Activated T-cell treated with anti-CD3 and anti-CD28 coated beads for 24 hours (primary cell): ENCODE results near the gene BCAP29.
"Not testable (repeated sequence)": the region's sequence is repeated elsewhere in the genome, so short reads cannot be mapped to it uniquely, and the experiment has no call there.

Experiments
- DNase-seq: peaks from one replicate; pipeline ENCODE4 v3.0.0-alpha.2; 2020; ENCODE audit warnings: low read depth

Gene BCAP29, protein sequence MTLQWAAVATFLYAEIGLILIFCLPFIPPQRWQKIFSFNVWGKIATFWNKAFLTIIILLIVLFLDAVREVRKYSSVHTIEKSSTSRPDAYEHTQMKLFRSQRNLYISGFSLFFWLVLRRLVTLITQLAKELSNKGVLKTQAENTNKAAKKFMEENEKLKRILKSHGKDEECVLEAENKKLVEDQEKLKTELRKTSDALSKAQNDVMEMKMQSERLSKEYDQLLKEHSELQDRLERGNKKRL

DNA sequence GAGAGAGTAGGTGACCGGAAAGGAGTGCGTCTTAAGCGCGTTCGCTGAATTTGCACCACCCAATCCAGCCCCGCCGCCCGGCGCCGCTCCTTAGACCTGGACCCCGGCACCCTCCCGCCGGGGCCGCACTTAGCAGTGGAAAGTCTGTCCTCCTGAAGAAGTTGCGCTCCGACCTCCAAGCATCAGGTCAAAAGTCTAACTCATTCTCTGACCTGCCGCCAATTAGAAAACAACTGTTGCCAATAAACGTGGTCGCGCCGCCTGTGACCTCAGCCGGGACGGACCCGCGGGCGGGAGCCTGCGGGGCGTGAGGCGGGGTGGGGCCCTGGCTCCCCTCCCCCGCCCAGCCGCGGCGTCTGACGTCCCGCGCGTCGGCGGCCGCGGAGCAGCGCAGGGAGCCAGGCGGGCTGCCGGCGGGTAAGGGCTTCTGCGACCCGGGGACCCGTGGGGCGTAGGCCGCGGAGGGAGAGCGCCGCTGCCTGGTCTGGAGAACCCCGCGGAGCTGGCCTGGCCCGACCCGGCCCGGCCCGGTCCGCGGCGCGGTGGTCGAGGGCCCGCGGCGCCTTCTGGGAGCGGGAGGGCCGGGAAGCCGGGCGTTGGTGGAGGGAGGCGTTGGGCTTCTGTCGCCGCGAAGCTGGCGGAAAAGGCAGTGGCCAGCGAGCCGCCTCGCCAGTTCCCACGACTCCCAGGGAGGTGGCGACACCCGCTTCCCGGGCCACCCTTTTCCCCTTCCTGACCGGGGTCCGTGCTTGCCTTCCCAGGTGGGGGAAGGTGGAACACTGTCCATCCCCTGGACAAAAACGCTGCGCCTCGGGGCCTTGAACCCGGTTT, at the start of gene BCAP29:
Gene BCAP29, plus strand, starts transcription at position 362 of the 831 bp plus-strand sequence. CDS start 527 bp downstream, outside the sequence.
- peak; percentile 60 for DNase-seq

DNA sequence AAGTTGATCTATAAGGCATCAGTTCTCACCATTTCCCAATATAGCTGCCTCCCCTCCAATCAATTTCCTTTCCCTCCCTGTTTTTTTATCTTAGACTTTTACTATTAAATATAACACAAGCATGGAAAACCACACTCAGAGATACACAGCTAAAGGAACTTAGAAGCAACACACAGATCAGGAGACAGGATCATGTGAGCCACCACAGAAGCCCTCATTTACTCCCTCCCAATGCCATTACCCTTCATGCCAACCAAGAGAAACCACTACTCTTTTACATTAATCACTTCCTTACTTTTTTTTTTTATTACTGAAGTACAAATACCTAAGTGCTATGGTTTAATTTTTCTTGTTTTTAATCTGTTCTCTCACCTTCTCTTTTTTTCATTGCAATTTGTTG, 49.3 kb upstream of the BCAP29 start:
- DNase-seq, result no peak

DNA sequence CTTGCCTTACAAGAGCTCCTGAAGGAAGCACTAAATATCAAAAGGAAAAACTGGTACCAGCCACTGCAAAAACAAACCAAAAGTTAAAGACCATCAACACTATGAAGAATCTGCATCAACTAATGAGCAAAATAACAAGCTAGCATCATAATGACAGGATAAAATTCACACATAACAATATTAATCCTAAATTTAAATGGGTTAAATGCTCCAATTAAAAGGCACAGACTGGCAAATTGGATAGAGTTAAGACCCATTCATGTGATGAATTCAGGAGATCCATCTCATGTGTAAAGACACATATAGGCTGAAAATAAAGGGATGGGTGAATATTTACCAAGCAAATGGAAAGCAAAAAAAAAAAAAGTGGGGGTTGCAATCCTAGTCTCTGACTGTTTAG, 45.9 kb upstream of the BCAP29 start:
- no peak for DNase-seq

DNA sequence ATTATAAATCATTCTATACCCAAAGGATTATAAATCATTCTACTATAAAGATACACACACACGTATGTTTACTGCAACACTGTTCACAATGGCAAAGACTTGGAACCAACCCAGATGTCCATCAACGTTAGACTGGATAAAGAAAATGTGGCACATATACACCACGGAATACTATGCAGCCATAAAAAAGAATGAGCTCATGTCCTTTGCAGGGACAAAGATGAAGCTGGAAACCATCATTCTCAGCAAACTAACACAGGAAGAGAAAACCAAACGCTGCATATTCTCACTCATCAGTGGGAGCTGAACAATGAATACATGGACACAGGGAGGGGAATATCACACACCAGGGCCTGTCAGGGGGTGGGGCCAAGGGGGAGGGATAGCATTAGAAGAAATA, 42.8 kb upstream of the BCAP29 start:
- not testable (repeated sequence) for DNase-seq

DNA sequence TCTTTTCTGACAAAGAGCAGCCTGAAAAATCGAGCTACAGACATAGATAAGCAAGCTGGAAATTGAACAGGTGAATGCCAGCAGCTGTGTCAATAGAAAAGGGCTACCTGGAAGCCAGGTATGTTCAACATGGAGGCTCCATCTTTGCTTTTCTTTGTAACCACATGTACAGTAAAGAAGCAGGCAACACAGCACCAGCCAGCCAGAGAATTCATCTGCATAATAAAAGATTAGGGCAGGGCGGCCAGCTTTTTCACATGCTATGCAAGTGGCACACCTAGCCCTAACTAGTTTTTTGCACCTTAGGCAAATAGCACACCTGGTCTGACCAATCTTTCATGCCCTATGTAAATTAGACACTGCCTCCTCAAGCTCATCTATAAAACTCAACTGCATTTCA, 42.0 kb upstream of the BCAP29 start:
- DNase-seq, result no peak

DNA sequence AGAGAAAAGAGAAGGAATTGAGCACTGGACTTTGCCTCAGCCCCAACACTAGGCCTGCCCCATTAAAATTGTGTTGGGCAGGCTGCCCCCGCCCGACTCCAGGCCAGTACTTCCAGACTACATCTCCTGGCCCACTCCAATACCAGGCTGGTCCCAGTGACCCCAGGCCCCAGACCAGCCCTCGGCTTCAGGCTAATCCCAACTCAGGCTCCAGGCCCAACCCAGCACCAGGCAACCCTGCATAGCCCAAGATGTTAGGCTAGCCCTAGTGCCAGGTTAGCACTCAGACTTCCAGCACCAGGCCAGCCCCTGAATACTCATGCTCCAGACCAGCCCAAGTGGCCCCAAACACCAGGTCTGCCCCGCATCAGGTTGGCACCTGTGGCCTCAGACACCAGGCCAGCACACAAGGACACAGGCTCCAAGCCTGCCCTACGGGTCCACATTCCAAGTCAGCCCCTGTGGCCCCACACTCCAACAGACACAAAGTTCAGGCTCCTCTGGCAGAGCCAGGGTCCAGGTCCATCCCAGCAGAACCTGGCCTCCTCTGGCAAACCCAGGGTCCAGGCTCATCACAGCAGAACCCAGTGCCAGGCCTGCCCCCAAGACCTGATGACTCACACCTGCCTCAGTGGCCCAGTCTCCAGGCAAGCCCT, 36.6 kb upstream of the BCAP29 start:
- no peak for DNase-seq

DNA sequence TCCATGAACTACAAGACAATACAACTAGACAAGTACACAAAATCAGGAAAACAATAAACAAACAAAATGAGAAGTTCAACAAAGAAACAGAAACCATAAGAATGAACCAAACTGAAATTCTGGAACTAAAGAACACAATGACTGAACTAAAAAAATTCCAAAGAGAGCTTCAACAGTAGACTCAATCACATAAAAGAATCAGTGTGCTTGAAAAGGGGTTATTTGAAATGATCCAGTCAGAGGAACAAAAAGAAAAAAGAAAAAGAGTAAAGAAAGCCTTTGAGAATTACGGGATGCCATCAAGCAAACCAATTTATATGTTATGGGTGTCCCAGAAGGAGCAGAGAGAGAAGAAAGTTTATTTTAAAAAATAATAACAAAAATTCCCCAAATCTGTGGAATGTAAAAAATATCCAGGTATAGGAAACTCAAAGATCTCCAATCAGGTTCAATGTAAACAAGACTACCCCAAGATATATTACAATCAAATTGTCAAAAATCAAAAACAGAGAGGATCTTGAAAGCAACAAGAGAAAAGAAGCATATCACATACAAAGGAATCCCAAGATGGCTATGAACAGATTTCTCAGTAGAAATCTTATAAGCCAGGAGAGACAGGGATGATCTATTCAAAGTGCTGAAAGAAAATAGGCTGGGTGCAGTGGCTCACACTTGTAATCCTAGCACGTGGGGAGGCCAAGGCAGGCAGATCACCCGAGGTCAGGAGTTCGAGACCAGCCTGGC, 35.0 kb upstream of the BCAP29 start:
- DNase-seq, result no peak

DNA sequence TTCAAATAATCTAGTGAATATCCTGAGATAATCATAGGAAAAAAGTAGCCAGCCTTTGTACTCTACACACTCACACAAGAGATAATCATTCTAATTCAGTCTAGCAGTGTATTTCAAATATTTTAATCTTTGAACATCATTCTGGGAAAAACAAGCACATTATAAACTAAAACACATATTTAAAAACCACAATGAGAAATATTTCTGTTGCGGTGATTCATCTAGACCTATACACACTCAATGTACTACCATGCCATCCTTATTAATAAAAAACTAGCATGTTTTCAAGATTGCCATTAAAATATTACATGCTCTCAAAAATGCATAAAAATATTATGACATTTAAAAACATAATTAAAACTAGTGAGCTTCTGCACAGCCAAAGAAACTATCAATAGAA, 28.1 kb upstream of the BCAP29 start:
- DNase-seq, result no peak

DNA sequence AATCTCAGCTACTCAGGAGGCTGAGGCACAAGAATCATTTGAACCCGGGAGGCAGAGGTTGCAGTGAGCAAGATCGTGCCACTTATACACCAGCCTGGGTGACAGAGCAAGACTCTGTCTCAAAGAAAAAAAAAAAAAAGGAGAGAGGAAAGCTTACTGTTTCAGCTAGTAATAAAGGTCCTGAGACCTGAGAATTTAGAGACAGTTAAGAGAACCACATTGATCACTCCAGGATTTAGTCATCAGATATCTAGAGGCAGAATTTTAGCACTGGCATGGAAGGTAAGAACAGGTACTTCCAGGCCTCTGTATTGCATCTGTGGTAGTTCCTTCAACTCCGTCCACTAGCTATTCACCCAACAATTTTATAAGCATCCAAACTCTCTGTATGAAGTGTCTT, 24.2 kb upstream of the BCAP29 start:
- DNase-seq, result no peak

DNA sequence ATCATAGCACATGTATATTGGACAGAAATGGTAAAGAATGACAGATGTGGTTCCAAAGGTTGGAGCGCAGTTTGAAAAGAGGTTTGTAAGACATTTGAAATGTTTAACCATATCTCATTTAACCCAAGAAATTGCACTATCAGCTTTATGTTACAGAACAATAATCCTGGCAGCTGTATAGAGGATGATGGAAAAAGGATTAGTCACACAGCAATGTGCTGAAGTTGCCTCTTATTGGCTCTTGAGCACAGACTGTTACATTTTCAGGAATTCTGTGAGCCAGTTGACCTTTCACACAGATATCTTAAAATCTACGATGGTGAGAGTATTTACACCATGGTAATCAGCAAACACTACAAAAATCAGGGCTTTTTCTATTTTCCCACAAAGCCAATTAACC, 20.2 kb upstream of the BCAP29 start:
- DNase-seq, result no peak

DNA sequence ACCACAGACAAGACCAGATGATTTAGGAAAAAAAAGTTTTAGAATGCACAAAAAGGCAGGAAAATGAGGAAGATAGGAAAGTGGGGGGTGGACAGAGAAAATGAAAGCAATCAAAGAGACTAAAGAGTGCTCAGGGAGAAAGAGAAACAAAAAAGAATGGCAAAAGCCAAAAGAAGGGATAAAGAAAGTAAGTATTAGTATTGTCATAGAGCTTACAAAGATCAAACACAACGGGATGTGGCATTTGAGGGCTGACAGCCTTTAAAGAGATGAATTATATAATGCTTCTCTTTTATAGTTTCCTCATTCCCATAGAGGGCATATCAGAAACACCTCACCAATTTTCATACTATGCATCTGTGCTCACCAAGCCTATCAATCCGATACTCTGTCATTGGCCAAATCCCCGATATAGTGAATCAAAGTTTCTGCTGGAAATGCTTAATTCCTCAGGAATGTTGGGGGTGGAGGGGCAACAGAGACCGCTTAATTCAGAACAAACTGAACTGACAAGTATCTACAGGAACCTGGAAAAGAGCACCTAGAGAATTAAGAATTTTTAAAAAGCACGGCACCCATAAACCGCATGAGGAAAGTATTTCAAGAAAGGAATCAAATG, 19.0 kb upstream of the BCAP29 start:
- DNase-seq, result no peak

DNA sequence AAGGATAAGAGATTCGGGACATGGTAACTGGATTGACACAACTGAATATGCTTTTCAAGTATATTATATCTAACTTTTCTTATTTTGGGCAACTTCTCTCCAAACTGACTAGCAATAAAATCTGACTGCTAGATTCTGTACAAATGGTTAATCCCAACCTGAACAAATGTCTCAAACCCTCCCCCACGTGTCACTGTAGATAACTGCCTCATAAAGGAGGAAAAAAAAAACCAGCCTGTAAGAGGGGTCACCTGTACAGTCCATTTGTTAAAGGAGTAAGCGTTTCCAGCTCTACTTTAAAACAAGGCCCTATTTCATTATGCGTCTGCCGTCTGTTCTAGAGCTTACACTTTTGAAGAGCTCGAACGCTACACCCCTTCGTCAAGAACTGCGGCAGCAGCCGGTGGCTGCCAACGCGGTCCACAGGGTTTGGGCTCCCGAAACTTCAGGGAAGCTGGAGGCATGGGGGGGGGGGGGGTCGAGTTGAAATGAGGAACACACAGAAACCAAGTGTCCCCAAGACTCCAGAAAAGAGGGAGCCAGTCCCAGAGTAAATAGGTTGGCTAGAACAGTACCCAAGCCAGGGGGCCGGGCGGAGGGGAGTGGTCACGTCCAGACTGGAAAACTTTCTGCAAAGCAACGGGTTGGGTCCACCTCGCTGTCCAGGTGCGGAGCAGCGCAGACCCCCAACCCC, 16.8 kb upstream of the BCAP29 start:
- DNase-seq, result no peak

DNA sequence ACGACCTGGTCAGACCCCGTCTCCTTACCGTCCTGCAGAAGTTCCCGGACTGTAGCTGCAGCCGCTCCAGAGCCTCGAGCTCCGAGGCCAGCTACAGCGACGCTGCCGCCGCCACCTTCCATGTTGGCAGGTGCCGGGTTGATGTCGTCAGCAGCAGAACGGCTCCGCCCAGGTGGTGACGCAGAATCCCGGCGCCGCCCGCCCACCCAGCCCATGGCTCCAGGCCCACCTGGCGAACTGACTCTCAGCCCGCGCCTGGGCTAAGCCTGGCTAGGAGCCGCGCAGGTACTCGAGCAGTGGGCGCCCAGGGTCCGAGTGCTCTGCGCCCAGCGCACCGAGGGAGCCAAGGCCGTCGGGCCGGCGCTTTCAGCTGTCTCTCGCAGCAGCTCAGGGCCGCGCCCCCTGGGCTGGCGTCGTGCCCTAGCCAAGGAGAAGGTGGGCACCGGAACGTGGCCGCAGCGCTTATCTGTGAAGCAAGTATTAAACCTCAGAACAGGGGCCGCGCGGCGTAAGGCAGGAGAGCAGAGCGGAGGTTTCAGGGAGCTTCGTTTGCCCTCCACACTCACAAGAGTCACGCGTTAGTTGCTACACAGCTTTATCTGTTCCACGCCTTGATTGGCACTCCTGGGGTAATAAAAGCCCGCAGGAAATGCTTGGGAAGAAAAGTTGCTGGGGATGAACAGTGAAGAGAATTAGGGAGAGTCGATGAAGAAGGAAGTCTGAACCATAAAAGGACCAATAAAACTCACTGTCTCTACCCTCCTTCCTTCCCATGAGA, 16.1 kb upstream of the BCAP29 start, which contains the start of the genes COG5 and DUS4L:
Gene COG5, minus strand, starts transcription at position 146 of the 778 bp plus-strand sequence. Its CDS starts 24 bp downstream, at position 122.
Gene DUS4L, plus strand, starts transcription at position 197 of the 778 bp plus-strand sequence. CDS start 3,100 bp downstream, outside the sequence.
- DNase-seq, result peak; percentile 78

DNA sequence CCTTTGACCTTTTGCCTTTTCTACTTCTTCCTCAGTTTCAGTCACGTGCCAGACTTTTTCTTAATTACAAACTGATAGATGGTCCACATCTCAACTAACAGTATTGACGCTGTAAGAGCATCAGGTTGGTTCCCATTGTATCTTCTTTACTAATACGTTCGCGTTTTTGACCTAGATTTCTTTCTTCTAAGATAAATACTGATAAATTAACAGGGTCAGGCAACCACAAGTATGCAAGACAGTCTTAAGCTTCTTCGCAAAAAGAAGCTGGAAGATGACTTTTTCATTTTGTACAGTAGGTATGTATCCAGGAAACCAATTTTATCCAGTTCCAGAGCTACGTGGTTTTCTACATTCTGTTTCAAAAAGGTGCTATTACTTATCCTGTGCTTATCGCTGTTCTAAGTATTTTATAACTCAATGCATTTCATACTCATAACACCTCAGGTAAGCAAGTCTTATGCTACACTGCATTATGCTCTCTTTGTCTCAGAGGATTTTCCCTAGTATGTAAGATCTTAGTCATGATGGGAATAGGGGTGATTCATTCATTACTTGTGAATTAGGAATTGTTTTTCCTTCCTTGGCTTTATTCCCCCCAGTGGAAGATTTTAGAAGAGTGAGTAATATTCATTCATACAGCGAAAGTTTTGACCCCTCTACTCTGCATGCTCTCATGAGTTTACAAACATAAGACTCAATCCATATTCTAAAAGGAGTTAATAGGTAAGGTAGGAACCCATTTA, 15.3 kb upstream of the BCAP29 start:
- no peak for DNase-seq

DNA sequence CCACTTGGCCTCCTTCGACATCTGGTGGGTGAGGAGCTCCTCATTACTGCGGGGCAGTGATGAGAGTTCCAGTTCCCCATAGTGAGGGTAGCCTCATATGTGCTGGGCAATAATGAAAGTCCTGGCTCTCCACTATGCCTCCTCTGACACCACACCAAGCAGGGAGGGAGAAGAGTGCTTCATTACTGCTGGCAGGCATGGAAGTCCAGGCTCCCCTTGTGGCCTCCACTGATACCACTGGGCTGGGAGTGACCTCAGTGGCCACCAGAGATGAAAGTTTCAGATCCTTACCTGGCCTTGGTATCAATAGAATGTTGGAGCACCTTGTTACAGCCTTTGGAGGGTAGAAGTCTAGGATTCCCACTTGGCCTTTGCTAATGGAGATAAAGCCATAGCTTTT, 9.7 kb upstream of the BCAP29 start:
- no peak for DNase-seq

DNA sequence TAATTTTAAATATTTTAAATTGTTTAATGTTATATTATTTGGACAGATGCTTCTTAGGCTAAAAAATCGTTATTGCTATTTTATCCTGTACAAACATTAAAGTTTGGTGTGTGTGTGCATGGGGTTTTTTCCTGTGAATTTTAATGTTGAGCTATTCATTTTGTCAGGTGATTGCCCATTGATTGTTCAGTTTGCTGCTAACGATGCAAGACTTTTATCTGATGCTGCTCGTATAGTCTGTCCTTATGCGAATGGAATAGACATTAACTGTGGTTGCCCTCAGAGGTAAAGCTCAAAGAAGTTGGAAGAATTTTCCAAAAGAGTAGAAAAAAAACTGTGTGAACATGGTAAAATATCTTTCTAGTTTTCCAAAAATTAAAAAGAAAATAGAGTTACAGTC, 6.5 kb upstream of the BCAP29 start:
- no peak for DNase-seq

DNA sequence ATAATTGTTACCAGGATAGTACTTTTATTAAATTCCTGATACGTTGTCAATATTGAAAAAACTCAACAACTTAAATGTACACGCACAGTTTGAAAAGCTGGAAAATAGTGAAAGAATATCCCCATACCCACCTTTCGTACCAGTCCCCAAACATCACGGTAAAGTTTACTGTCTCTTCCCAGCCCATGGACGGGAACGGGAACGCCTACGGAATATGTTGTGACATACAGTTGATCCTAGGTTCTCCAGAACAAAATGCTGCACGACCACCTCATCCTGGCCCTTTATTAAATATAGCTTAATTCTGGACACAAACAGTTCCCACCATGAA, 527 bp upstream of the BCAP29 start:
- no peak for DNase-seq

DNA sequence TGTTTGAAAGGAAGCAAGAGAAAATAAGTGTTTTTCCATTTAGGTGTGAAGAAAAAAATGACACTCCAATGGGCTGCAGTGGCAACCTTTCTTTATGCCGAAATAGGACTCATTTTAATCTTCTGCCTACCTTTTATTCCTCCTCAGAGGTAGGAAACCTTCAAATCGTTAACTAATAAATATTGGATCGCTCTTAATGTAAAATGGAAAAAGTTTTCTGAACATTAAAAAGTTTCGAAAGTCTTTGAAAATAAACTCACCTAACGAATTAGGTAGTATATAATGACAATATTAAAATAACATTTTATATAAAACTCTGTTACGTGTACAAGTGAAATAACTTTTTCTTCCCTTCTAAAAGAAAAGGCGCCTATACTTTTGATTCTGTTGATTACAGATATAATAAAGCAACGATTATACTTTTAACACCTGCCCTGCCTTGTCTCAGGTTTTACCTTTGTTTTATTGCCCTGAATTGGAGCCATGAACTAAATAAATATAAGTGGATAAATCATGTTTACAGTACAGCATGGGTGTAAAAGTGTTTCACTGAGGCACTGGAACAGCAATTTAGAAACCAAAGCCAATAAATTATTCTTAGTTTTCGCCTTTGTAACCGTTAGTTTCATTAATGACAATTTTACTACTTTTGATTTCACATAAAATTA, 804 bp downstream of the BCAP29 start:
- DNase-seq, result no peak

DNA sequence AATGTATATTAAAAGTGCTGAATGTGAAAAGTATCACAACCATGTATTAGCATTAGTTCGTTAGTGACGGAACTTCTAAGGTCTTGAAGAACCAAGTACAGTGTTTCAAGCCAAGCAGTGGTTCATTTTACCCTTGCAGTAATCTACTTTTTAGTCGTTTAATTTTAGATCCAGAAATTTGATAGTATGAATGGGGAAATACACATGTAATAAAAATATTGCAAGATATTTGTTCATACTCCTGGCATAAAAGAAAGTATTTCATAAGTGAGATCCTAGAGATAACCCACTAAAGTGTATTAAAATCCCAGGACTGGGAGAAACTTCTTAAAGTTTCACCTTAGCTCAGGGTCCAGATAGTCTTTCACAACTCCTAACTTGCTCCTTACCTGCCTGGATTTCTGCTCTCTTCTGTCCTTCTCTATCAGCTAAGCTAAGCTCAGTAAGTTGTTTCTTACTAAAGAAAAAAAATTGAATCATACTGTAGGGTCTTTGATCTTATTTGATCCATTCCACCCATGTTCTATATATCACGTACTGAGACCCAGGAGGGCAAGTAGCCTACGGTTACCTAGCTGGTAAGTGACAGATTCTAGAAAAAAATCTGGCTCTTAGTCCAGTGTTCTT, 1.5 kb downstream of the BCAP29 start:
- DNase-seq, result no peak
